ENCODE measurements around the gene PRKACG.
"Not testable (repeated sequence)": the region's sequence is repeated elsewhere in the genome, so short reads cannot be mapped to it uniquely, and the experiment has no call there.

PRKACG gene
- 0 reads per million in 2 donors for total RNA-seq

DNA sequence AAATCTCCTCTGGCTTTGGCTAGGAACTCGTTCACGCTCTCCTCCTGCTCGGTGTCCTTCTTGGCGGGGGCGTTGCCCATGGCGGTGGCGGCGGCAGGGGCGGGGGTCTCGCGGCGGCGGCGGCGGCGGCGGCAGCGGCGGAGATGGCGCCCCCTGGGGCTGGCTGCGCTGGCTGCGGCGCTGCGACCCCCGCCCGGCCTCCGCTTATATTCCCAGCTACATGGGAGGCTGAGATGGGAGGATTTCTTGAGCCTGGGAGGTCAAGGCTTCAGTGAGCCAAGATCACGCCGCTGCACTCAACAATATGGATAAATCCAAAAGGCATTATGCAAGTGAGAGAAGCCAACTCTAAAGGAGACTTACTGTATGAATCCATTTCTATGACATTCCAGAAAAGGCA, at the start of gene PRKACG:
PRKACG (minus strand) TSS at position 101 of the 400 bp plus-strand sequence; CDS start at position 80, 21 bp downstream.
- DNase-seq: no peak

DNA sequence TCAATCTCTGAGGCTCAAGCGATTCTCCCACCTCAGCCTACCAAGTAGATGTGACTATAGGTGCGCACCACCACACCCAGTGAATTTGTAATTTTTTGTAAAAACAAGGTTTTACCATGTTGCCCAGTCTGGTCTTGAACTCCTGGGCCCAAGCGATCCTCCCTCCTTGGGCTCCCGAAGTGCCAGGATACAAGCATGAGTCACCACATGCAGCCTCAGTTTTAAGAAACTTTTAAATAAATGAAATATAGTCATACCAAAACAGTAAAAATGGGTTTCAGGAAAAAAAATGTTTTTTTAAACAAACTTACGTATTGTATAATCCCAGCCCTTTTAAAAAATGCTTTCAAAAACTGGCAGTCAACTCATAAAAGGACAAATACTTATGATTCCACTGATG, 48.3 kb upstream of the PRKACG start:
- DNase-seq: no peak

DNA sequence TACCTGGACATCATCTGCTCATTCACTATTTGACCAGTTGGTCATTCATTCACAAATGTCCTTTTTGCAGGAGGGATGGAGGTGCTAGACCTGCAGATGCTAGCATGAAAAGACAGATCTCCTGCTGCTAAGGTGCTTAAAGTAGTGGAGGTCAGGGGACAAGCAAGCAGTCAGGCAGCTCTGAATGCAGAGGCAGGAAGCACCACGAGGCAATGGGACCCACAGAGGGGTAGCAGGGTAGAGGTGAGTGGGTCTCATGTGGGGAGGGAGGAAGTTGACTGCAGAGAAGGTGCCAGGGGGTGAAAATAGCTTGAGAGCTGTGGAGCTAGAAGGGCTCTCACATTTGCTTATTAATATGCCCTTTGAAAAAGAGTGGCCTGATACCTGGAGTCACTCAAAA, 46.9 kb upstream of the PRKACG start:
- no peak for DNase-seq

DNA sequence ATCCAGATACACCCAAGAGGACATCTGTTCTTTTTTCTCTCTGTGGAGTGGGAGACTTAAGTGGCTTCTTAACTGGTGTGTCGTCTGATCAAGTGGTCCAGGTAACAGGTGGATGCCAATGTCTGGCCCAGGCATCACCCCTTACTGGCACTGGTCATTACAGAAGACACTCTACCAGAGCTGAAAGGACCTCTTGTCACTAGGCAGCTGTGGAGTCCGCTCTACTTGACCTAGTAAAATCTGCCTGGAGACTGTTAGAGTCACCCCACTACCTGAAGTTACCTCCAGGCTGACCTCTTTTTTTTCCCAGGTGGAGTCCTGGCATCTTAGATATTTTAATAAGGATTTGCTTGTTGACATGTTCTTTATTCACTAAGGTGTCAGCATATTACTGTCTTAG, 44.2 kb upstream of the PRKACG start:
- DNase-seq: no peak

DNA sequence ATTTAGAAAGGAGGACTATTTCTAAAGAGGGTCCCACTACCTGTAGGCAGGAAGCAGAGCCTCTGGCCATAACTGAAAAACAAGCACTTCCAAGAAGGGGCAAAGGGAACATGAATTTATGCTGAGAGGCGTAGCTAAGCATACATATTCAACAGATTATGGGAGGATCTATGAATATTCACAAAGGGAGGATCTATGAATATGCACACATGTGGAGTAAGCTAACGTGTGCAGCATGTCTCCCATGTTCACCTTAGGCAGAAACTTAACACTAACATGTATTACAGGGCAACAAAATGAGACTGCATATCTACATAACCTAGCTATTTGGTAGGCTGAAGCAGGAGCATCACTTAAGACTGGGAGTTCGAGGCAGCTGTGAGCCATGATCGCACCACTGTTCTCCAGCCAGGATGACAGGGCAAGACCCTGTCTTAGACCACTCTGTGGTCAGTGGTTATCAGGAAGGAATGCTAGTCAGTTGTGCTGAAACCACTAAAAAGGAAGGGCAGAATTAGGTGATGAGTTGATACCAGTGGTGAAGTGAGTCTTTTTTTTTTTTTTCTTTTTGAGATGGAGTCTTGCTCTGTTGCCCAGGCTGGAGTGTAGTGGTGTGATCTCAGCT, 42.4 kb upstream of the PRKACG start:
- no peak for DNase-seq

DNA sequence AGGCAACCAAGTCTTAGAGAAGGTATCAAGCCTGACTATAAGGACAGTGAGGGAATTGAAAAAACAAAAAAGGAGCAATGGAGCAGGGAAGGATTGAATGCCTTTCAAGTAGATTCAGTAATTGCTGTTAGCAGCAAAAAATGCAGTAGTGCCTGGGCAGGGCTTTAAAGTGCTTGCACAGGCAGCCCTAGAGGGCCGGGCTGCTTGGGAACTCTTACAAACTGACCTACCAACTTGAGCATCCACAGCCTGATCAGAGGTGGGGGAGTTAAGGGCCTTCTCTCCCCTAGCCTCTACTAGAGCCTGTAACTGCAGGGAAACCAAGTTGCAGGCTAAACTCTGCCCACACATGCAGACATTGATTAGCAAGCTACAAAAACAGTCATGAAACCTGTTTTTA, 41.1 kb upstream of the PRKACG start:
- no peak for DNase-seq

DNA sequence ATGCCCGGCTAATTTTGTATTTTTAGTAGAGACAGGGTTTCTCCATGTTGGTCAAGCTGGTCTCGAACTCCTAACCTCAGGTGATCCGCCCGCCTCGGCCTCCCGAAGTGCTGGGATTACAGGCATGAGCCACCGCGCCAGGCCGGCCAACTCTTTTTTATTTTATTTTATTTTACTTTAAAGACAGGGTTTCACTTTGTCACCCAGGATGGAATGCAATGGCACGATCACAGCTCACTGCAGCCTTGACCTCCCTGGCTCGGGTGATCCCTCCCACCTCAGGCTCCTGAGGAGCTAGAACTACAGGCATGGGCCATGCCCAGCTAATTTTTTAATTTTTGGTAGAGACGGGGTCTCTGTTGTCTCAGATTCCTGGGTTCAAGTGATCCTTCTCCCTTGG, 37.0 kb upstream of the PRKACG start:
- not testable (repeated sequence) for DNase-seq

DNA sequence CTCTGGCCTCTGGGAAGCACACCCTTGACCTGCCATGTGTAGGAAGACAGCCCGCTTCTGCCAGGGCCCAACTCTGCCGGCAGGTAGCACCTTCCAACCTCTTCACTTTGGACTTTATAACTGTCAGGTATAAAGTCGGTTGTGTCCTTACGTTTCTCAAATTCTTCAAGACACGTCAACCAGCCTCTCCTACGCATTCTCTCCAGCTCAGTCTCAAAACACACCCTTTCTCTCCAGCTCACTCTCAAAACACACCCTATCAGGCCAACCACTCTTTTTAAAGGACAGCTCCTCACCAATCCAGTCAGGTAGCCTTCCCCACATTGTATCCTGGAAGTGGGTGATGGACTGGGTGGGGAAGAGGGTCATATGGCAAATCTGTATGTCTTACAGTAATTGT, 35.2 kb upstream of the PRKACG start:
- DNase-seq: no peak

DNA sequence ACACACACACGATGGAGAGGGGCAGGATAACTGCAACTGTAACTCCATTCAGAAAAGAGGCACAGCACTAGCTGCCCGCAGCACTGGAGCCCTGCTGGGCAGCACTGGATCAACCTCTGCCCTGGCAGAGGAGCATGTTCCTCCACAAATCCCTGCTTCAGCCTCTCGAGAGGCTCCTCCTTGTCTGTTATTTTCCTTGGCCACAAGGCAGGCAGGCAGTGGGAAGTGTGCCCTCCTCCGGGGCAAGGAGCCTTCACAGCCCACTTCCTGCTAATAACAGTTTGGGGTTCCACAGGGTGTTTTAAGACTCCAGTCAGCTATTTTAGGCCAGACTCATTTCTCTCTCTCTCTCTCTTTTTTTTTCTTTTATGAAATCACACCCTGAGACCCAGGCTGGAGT, 33.5 kb upstream of the PRKACG start:
- no peak for DNase-seq

DNA sequence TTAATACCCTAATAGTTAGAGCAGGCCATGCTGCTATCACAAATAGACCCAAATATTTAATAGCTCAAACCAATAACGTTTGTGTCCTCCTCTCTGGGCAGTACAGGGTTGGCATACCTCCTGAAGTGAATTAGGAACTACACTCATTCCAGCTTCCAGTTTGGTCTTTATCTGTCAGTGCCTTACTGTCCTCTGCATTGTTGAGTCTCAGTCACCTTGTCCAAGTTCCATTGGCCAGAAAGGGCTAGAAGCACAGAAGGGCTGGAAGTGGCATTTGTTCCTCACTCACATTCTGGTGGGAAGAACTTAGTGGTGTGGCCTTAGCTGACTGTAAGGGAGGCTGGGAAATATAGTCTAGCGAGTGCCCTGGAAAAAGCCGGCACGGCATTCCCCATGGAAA, 32.8 kb upstream of the PRKACG start:
- no peak for DNase-seq

DNA sequence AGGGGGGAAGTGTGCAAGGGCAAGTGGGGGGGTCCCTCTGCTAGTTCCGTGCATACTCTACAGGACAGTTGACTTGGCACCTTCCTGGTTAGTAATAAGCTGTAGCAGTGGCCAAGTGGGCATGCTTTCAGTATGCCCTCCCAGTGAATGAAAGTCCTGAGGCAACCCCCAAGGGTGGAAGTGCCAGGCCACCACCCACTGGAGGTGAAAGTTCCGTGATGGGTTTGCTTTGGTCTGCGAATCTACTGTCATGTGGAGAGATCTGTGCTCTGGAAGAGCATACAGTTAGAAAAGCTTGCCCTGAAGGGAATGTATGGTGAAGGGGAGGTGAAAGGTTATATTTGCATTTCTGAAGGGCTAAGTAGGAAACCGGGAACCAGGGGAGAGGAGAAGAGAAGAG, 31.9 kb upstream of the PRKACG start:
- DNase-seq: no peak

DNA sequence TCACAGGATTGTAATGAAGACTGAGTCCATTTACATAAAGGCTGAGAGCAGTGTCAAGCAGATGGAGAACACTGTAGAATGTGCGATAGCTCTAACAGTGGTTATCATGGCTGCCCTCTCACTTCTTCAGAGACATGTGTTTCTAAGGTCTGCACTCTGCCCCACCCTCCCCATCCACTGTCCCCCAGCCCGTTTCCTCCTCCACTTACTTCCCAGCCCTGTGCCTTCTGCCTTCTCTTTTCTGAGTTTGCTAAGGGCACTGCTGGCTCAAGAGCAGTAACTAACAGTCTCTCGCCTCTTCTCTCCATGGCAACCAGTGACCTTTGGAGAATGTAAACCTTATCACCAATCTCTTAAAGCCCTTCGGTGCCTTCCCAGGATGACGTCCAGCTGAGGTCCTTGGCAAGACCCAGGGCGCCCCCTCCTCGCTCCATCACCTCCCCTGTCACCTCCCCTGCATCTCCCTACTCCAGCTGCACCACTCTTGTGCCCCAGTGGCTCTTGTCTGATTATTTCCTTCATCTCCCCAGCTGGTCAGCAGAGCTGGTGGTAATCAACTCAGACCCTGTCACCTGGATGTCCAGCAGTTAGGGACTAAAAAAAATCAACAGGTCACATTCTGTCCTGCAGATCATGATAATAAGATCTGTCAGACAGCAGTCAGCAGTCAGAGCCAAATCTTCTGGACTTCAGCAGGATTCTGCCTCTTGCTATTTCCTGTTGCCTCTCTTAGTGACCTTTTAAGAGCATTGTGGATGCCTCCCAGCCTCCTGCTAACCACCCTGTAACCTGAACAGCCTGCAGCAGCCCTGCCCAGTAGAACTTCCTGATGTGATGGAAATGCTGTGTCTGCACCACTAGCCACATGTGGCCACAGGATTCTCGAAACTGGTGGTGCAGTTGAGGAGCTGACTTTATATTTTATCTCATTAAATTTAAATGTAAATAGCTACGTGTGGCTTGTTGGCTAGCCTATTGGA, 30.6 kb upstream of the PRKACG start:
- DNase-seq: no peak

DNA sequence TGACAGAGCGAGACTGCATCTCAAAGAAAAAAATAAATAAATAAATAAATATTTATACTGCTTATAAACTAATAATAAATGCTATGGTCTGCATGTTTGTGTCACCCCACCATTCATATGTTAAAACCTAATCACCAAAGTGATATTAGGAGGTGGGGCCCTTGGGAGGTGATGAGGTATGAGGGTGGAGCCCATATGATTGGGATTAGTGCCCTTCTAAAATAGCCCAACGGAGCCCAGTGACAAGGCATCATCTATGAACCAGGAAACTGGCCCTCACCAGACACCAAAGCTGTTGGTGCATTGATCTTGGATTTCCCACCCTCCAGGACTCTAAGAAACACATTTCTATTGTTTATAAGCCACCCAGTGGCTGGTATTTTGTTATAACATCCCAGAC, 26.7 kb upstream of the PRKACG start:
- no peak for DNase-seq

DNA sequence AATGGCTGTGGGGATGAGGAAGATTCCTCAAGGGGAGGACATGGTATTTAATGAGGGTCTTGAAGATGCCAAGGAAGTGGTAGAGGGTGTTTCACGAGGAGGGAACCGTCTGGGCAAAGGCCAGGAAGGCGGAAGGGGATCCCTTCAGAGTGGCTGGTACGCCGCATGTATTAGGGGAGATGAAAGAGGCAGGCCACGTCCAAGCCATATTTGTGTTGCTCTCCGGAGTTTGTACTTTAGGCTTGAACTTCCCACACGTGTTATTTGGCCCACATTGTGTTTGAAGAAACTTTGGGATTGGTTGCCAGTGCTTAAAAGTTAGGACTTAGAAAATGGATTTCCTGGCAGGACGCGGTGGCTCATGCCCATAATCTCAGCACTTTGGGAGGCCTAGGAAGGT, 22.9 kb upstream of the PRKACG start:
- DNase-seq: no peak

DNA sequence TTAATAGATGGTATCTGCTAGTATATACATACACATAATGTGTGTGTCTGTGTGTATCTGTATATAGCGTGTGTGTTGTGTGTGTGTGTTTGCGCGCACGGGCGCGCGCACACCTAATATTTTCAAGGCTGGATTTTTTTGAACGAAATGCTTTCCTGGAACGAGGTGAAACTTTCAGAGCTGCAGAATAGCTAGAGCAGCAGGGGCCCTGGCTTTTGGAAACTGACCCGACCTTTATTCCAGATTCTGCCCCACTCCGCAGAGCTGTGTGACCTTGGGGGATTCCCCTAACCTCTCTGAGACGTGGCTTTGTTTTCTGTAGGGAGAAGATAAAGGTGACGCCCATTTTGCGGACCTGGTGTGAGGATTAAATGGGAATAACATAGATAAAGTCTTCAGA, 22.4 kb upstream of the PRKACG start:
- no peak for DNase-seq

DNA sequence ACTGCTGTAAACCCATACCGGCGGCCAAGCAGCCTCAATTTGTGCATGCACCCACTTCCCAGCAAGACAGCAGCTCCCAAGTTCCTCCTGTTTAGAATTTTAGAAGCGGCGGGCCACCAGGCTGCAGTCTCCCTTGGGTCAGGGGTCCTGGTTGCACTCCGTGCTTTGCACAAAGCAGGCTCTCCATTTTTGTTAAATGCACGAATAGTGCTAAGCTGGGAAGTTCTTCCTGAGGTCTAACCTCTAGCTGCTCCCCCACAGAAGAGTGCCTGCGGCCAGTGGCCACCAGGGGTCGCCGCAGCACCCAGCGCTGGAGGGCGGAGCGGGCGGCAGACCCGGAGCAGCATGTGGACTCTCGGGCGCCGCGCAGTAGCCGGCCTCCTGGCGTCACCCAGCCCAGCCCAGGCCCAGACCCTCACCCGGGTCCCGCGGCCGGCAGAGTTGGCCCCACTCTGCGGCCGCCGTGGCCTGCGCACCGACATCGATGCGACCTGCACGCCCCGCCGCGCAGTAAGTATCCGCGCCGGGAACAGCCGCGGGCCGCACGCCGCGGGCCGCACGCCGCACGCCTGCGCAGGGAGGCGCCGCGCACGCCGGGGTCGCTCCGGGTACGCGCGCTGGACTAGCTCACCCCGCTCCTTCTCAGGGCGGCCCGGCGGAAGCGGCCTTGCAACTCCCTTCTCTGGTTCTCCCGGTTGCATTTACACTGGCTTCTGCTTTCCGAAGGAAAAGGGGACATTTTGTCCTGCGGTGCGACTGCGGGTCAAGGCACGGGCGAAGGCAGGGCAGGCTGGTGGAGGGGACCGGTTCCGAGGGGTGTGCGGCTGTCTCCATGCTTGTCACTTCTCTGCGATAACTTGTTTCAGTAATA, 21.8 kb upstream of the PRKACG start, which contains the start of gene FXN:
FXN (plus strand) TSS at position 315 of the 871 bp plus-strand sequence; CDS start at position 346, 31 bp downstream.
- peak; percentile 72 for DNase-seq

DNA sequence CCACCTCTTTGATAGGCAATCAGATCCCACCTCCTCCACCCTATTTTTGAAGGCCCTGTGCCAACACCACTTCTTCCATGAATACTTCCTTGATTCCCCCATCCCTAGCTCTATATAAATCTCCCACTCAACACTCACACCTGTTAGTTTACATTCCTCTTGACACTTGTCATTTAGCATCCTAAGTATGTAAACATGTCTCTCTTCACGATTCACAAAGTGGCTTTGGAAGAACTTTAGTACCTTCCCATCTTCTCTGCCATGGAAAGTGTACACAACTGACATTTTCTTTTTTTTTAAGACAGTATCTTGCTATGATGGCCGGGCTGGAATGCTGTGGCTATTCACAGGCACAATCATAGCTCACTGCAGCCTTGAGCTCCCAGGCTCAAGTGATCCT, 20.2 kb upstream of the PRKACG start:
- no peak for DNase-seq

DNA sequence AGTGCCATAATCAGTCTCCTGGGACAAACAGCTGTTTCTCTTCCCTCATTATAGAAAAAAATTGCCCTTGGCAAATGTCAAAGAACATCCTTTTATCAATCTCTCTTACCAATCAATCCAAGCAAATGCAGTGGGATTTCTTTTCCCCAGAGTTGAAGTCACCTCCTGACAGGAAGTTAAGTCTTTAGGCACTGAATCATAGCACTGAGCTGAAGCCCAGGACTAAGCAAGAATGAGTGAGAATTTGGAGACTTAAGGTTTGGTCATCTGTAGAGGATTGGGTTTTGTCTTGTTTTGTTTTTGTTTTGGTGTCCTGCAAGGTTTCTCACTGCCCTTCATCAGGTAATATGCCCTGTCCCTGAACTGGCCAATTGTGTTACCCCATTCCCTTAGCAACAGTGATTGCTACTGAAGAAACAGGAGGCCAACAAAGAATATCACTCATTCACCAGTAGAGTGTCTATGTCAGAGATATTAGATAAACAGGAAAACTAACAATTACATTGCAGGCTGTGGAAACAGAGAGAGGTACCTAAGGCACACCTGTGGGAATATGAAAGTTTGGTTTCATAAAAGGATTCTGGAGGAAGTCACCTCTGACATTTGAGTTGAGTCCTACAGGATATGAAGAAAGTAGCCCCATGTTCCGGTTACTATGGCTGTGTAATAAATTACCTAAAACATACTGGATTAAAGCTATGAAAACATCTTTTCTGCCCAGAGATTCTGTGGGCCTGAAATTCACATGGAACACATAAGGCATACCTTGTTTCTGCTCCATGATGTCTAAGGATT, 17.1 kb upstream of the PRKACG start:
- no peak for DNase-seq

DNA sequence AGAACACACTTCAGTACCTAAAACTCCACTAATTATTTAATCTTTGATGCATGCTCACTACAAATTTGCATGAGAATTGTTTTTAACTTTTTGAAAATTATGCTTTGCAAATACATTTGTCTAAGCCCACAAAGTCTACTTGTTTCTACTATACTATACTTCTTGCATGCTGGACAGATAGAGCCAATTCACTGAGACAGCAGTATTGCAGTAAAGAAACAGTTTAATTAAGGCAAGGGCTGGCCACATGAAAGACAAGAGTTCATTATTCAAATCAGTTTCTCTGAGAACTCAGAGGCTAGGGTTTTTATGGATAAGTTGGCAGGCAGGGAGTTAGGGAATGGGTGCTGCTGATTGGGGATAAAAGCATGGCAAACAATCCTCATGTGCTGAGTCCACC, 15.6 kb upstream of the PRKACG start:
- no peak for DNase-seq

DNA sequence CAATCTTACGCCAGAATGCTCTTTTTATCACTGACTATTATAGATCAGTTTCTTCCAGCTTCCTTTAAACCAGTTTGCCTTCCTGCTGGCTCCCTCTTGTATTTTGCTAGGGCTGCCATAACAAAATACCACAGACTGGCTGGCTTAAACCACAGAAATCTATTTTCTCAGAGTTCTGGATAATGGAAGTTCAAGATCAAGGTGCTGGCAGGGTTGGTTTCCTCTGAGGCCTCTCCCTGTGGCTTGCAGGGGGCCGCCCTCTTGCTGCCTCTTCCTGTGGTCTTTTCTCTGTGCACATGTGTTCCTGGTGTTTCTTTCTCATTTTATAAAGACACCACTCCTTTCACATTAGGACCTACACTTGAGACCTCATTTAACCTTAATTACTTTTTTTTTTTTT, 14.8 kb upstream of the PRKACG start:
- DNase-seq: no peak

DNA sequence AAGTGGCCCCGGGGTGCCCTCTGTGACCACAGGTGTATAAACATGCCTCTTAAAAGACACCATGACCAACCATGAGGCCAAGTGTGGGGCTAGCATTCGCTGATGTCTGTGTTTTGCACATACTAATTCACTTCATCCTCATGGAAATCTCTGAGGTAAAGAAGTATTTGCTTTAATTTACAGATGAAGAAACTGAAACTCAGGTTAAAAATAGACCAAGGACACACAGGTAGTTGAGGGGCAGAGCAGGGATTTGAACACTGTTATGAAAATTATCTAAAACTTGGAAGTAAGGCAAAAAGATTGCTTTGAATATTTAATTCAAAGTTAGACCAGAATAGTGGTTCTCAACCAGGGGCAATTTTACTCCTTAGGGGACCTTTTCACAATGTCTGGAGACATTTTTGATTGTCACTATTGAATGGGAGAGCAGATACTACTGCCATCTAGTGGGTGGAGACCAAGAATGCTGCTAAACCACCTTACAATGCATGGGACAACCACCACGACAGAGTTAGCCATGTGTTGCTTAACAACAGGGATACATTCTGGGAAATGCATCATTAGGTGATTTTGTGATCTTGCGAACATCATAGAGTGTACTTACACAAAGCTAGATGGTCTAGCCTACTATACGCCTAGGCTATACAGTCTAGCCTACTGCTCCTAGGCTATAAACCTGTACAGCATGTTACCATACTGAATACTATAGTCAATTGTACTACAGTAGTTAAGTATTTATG, 13.6 kb upstream of the PRKACG start:
- DNase-seq: no peak

DNA sequence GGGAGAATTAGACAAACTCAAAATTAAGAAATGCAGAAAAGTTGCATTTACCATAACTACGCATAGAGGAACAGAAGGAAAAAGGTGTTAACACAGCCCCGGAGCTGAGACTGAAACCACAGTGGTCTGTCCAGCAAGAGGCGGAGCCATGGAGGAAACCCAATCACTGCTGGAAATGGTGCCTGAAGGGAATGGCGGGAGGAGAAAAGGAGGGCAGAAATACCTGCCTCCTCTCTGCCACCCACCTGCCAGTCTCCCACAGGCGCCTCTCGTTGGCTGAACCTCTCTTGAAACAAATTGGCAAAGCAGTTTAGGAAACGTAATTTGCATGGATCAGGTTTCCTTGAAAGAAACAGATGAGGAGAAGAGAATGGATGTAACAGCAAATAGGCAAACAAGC, 9.7 kb upstream of the PRKACG start:
- no peak for DNase-seq

All from T-helper 9 cell (primary cell).